ENCODE data around the gene ARF1.

The ARF1 gene

GRCh38 chr1:228082214-228082917 lies at the start of gene ARF1:
TSS of gene ARF1 (plus strand) at chr1:228082708. CDS start at chr1:228097115, 14,407 bp downstream.
- peak within 1 kb of the TSS; percentile 68 for H3K9ac ChIP-seq
- H3K4me1 ChIP-seq: peaks cover 18% of the 10 kb centered on the region
- H3K79me2 ChIP-seq: peaks cover 34% of the 10 kb centered on the region
- no peaks in the 10 kb centered on the region for H3K36me3 ChIP-seq (ENCODE audit: control insufficient read depth, insufficient read depth, low read length)
- H3K4me2 ChIP-seq (ENCODE audit: low read length): peak within 1 kb of the TSS; percentile 95
- H2AFZ ChIP-seq: peak within 1 kb of the TSS; percentile 84
- no peaks in the 10 kb centered on the region for H3K9me3 ChIP-seq (ENCODE audit: control insufficient read depth, low read length)
- peak within 1 kb of the TSS; percentile 91 for H3K27ac ChIP-seq
- H3K4me3 ChIP-seq (ENCODE audit: low read depth, low read length): peak within 1 kb of the TSS; percentile 95
- no peak for TF ChIP-seq CTCF (IDR thresholded peaks at IDR 0.05)
- H3K27me3 ChIP-seq (ENCODE audit: control insufficient read depth, insufficient read depth, low read length): no peaks in the 10 kb centered on the region

- H3K36me3 ChIP-seq (ENCODE audit: control insufficient read depth, insufficient read depth, low read length): no peaks in the 10 kb centered on the region
- no peaks in the 10 kb centered on the region for H3K9me3 ChIP-seq (ENCODE audit: control insufficient read depth, low read length)
- H3K27ac ChIP-seq: no peak overlapping the region
- H2AFZ ChIP-seq: no peak overlapping the region
- H3K9ac ChIP-seq: no peak overlapping the region
- no peaks in the 10 kb centered on the region for H3K79me2 ChIP-seq
- H3K4me1 ChIP-seq: no peaks in the 10 kb centered on the region
- no peak for TF ChIP-seq CTCF (IDR thresholded peaks at IDR 0.05)
- H3K27me3 ChIP-seq (ENCODE audit: control insufficient read depth, insufficient read depth, low read length): no peaks in the 10 kb centered on the region
- H3K4me3 ChIP-seq (ENCODE audit: low read depth, low read length): no peak overlapping the region
- no peak overlapping the region for H3K4me2 ChIP-seq (ENCODE audit: low read length)
These were observed 49.1 kb upstream of the ARF1 start for GRCh38 chr1:228033376-228033775.

DNA sequence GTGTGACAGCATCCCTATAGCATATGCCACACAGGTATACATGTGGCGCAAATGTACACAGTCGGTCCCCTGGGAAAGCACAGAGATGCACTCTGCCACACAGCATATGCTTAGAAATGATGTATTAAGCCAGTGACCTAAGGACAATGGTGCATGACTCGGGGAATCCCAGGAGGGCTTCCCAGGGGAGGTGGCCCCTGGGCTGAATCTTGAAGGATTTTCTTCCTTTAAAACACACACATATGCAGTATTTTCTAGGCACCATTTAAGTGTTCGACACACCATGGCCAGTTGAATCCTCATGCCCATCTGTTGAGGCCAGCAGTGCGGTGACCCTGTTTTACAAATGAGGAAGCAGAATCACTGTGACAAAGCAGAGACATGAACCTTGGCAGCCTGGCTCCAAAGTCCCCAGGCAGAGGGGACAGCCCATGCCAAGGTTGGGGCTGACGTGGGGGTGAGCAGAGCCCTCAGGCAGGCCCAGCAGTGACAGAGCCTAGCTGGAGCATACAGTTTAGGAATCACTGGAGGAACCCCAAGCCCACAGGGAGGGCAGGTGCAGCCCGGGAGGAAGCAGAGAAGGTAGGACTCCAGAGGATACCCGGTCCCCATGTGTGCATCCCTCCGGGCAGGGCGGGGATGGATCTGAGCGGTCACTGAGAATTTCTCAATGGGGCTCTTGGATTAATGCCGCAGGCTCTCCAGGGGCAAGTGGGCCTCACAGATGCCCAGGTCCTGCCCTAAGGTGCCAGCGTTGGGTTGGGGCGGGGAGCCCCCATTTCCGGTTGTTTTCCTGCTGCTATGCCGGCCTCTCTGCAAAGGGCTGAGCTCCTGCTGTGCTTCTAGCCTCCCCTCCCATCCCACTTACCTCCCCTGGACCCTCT lies 47.3 kb upstream of the ARF1 start:
- Histone ChIP-seq H2AFZ (no peak overlapping the region), H3K4me2 (ENCODE audit: low read length) (no peak overlapping the region), H3K27me3 (ENCODE audit: control insufficient read depth, insufficient read depth, low read length) (no peaks in the 10 kb centered on the region), H3K27ac (no peak overlapping the region), H3K79me2 (no peaks in the 10 kb centered on the region), H3K4me1 (no peaks in the 10 kb centered on the region), H3K36me3 (ENCODE audit: control insufficient read depth, insufficient read depth, low read length) (no peaks in the 10 kb centered on the region), H3K9ac (no peak overlapping the region), H3K9me3 (ENCODE audit: control insufficient read depth, low read length) (no peaks in the 10 kb centered on the region), H3K4me3 (ENCODE audit: low read depth, low read length) (no peak overlapping the region)
- no peak for TF ChIP-seq CTCF (IDR thresholded peaks at IDR 0.05)

DNA sequence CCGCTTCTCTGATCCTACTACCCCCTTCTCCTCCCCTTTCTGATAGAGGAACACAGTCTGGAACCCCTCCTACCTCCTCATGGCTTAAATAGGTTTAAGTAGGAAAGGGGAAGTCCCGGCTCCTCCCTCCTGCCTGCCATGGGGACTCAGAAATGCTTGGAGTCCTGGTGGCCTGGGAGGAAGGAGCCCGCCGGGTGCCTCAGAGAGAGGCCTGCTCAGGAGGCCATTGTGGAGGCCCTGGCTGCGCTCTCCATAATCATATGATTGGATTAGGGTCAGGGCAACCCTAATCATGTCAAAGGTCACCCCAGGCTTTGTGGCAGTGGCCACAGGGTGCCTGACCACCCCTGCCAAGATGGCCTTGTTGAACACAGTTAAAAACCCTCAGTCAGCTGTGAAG lies 46.7 kb upstream of the ARF1 start:
- H3K9me3 ChIP-seq (ENCODE audit: control insufficient read depth, low read length): no peaks in the 10 kb centered on the region
- no peaks in the 10 kb centered on the region for H3K4me1 ChIP-seq
- no peak for TF ChIP-seq CTCF (IDR thresholded peaks at IDR 0.05)
- H3K4me3 ChIP-seq (ENCODE audit: low read depth, low read length): no peak overlapping the region
- no peaks in the 10 kb centered on the region for H3K36me3 ChIP-seq (ENCODE audit: control insufficient read depth, insufficient read depth, low read length)
- H3K27me3 ChIP-seq (ENCODE audit: control insufficient read depth, insufficient read depth, low read length): no peaks in the 10 kb centered on the region
- no peak overlapping the region for H3K4me2 ChIP-seq (ENCODE audit: low read length)
- H3K9ac ChIP-seq: no peak overlapping the region
- H2AFZ ChIP-seq: no peak overlapping the region
- H3K27ac ChIP-seq: no peak overlapping the region
- H3K79me2 ChIP-seq: no peaks in the 10 kb centered on the region

All from parathyroid adenoma (tissue), 2 donors.